ENCODE data around the gene ELMO3. TPM values are rescaled to one million over a fixed set of nuclear protein-coding genes. Genes with fewer than 3 reads are reported as not detected.

ELMO3 gene
- total and polyA plus RNA-seq, 4 donors, result 1.7 to 3.8 (median 3.1) TPM

- Histone ChIP-seq H3K9me3 (ENCODE audit: control insufficient read depth in 4 of 4, low read length in 3 of 4) (no peaks in the 10 kb centered on the region), H3K27ac (ENCODE audit: low read depth in 1 of 2, low read length in 2 of 2) (no peak overlapping the region), H3K27me3 (ENCODE audit: control insufficient read depth in 4 of 4, insufficient read depth in 4 of 4, low read length in 3 of 4) (no peaks in the 10 kb centered on the region), H3K4me1 (ENCODE audit: control insufficient read depth in 4 of 4, insufficient read depth in 4 of 4, low read length in 3 of 4) (peaks cover 16 to 49% (median 36%) of the 10 kb centered on the region in 4 donors), H3K4me3 (ENCODE audit: low read depth in 1 of 3, low read length in 3 of 3) (no peak overlapping the region), H3K36me3 (ENCODE audit: control insufficient read depth in 4 of 4, insufficient read depth in 3 of 4, low read depth in 1 of 4, low read length in 3 of 4) (no peaks in the 10 kb centered on the region), H3K9ac (ENCODE audit: low read depth in 1 of 2, low read length in 2 of 2) (no peak overlapping the region)
- no peak for TF ChIP-seq FOXA1 (IDR thresholded peaks at IDR 0.05)
- no peak for TF ChIP-seq MAX (IDR thresholded peaks at IDR 0.05)
- no peak for TF ChIP-seq FOXA2 (IDR thresholded peaks at IDR 0.05)
- 72% methylated on average over 8 of the region's 8 CpGs for WGBS
- no peak for DNase-seq (ENCODE audit: low spot score)
Observed at GRCh38 chr16:67213197-67214019, 14.5 kb downstream of the ELMO3 start.

GRCh38 chr16:67215706-67216105 is 16.8 kb downstream of the ELMO3 start:
- DNase-seq (ENCODE audit: low spot score), result no peak
- Histone ChIP-seq H3K36me3 (ENCODE audit: control insufficient read depth in 4 of 4, insufficient read depth in 3 of 4, low read depth in 1 of 4, low read length in 3 of 4) (no peaks in the 10 kb centered on the region), H3K9me3 (ENCODE audit: control insufficient read depth in 4 of 4, low read length in 3 of 4) (no peaks in the 10 kb centered on the region), H3K27ac (ENCODE audit: low read depth in 1 of 2, low read length in 2 of 2) (no peak overlapping the region), H3K27me3 (ENCODE audit: control insufficient read depth in 4 of 4, insufficient read depth in 4 of 4, low read length in 3 of 4) (no peaks in the 10 kb centered on the region), H3K4me3 (ENCODE audit: low read depth in 1 of 3, low read length in 3 of 3) (no peak overlapping the region), H3K4me1 (ENCODE audit: control insufficient read depth in 4 of 4, insufficient read depth in 4 of 4, low read length in 3 of 4) (peaks cover 8 to 35% (median 26%) of the 10 kb centered on the region in 4 donors), H3K9ac (ENCODE audit: low read depth in 1 of 2, low read length in 2 of 2) (no peak overlapping the region)
- TF ChIP-seq HNF4G (IDR thresholded peaks at IDR 0.05) (no peak), EGR1 (IDR thresholded peaks at IDR 0.05; ENCODE audit: low read depth in 2 of 2) (no peak), MAX (IDR thresholded peaks at IDR 0.05) (no peak), GABPA (IDR thresholded peaks at IDR 0.05 in 1 of 2, conservative IDR thresholded peaks at IDR 0.05 in 1 of 2) (no peak), HNF4A (conservative IDR thresholded peaks at IDR 0.05) (no peak), TAF1 (conservative IDR thresholded peaks at IDR 0.05) (no peak), JUND (IDR thresholded peaks at IDR 0.05) (no peak), SP1 (IDR thresholded peaks at IDR 0.05) (no peak), ATF3 (IDR thresholded peaks at IDR 0.05) (no peak), NR2F2 (IDR thresholded peaks at IDR 0.05) (no peak), FOXA1 (IDR thresholded peaks at IDR 0.05) (no peak), YY1 (IDR thresholded peaks at IDR 0.05) (no peak), ZBTB33 (IDR thresholded peaks at IDR 0.05) (no peak), RAD21 (IDR thresholded peaks at IDR 0.05) (no peak), FOXA2 (IDR thresholded peaks at IDR 0.05) (no peak), RXRA (IDR thresholded peaks at IDR 0.05) (no peak), REST (IDR thresholded peaks at IDR 0.05) (no peak)
- WGBS, result 86% methylated on average over 5 of the region's 5 CpGs
